Ovary (tissue), 9 donors: ENCODE measurements around the gene DEDD2. TPM values are rescaled to one million over a fixed set of nuclear protein-coding genes. Genes with fewer than 3 reads are reported as not detected.

ENCODE experiments used
- DNase-seq, 5 donors: peaks; one replicate each; pipeline ENCODE4 v3.0.0-alpha.2; 2019 to 2020
- H3K27ac ChIP-seq, 2 donors: fragments of 200-600 bp; one replicate each; pipeline versions ENCODE4 v1.5.1 to v1.8.0; 2019 to 2022
- H3K27me3 ChIP-seq: fragments of 200-600 bp; one replicate; pipeline ENCODE4 v1.8.0; 2022
- H3K36me3 ChIP-seq: fragments of 200-600 bp; sonication (generic); one replicate; pipeline ENCODE4 v1.5.1; 2019
- H3K4me1 ChIP-seq: one replicate; pipeline ENCODE4 v1.8.1; 2013; ENCODE audit warnings: mild to moderate bottlenecking, moderate library complexity; ENCODE audit not compliant: insufficient read depth
- H3K4me3 ChIP-seq: fragments of 200-600 bp; sonication (generic); one replicate; pipeline ENCODE4 v1.5.1; 2017
- H3K9me3 ChIP-seq, 2 donors: fragments of 200-600 bp in 1 of 2; sonication (generic) in 1 of 2; one replicate each; pipeline versions ENCODE4 v1.5.1 to v1.8.1; 2013 to 2019; ENCODE audit warnings: mild to moderate bottlenecking in 1 of 2, moderate library complexity in 1 of 2
- EP300 ChIP-seq: sonication (generic); formaldehyde crosslinking; IDR thresholded peaks from one replicate; pipeline ENCODE4 v1.6.1; 2017; ENCODE audit warnings: antibody characterized with exemption
- POLR2A ChIP-seq: fragments of 450-650 bp; IDR thresholded peaks from one replicate; pipeline ENCODE4 v1.6.1; 2017; ENCODE audit warnings: antibody characterized with exemption, mild to moderate bottlenecking, moderate library complexity
- WGBS, 3 donors: extraction: QIAGEN DNeasy Blood & Tissue Kit in 1 of 3; methylation state at CpG; one replicate each; pipeline versions ENCODE4 v1.1.5 to v1.1.7; 2013 to 2017; 5-methylcytosine and 5-hydroxymethylcytosine counted together
- intact Hi-C, 4 donors: fragments of 100-400 bp; cut with DNase I; formaldehyde crosslinking; loops; one replicate each; pipeline versions ENCODE4 v1.11.0 to v1.15.1; 2022 to 2023
- polyA plus RNA-seq, 2 donors: library from polyadenylated mRNA; stranded (reverse); fragments of 200-250 nt in 1 of 2; fragments of 350-450 nt in 1 of 2; fragmentation: Illumina TruSeq in 1 of 2; extraction: RNeasy Lipid Tissue Mini Kit (QIAGEN cat#74804) in 1 of 2; gene quantifications; one replicate each; pipeline ENCODE4 v1.2.3, GENCODE V29; 2013 to 2014
- total RNA-seq, 7 donors: library from RNA; depleted of rRNA in 2 of 7; stranded (reverse); fragments of >200 nt in 2 of 7; fragmentation: NEBNext Ultra II Directional in 3 of 7; extraction: Animal tissue kit (Norgen Biotek cat#: 25700) in 3 of 7; gene quantifications; one replicate each; pipeline versions ENCODE4 v1.1.0 to v1.2.4, GENCODE V29; 2016 to 2023
- TF ChIP-seq, protein P1 (sequence below), 3 donors: fragments of 450-650 bp in 2 of 3; fragments of 200-600 bp in 1 of 3; IDR thresholded peaks; one replicate each; pipeline versions ENCODE4 v1.5.1 to v1.8.0; 2016 to 2022; ENCODE audit warnings: antibody characterized with exemption in 3 of 3, mild to moderate bottlenecking in 1 of 3
- donor health status: DM: no; HTN: no; CAD: no; lungs with moderate emphysema.
- donor health status: DM: no; HTN: no; CAD: no.
- donor health status: Bipolar disorder and iron deficiency.
- donor health status: DM: yes; HTN: yes; CAD: no.
- donor health status: DM: no; HTN: no; CAD: no.
- donor health status: DM: yes; HTN: yes; CAD: no.

Gene DEDD2
- total and polyA plus RNA-seq, 9 donors: 8.3 to 36.8 (median 25.1) TPM

DNA sequence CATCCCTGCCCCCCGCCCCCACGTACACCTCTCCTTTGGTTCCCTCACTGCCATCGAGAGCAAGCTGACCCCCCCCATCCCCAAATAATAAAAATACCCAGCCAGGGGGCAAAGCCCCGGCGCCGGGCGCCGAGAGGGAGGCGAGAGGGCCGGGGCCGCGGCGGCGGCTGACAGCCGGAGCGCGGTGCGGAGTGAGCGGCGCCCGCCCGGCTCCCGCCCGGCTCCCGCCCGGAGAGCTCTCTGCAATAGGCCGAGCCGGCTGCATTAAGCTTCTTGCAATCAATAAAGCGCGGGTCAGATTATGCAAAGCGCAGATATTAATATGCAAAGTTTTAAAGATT is 40.9 kb downstream of the DEDD2 start:
- TF ChIP-seq, protein P1, sequence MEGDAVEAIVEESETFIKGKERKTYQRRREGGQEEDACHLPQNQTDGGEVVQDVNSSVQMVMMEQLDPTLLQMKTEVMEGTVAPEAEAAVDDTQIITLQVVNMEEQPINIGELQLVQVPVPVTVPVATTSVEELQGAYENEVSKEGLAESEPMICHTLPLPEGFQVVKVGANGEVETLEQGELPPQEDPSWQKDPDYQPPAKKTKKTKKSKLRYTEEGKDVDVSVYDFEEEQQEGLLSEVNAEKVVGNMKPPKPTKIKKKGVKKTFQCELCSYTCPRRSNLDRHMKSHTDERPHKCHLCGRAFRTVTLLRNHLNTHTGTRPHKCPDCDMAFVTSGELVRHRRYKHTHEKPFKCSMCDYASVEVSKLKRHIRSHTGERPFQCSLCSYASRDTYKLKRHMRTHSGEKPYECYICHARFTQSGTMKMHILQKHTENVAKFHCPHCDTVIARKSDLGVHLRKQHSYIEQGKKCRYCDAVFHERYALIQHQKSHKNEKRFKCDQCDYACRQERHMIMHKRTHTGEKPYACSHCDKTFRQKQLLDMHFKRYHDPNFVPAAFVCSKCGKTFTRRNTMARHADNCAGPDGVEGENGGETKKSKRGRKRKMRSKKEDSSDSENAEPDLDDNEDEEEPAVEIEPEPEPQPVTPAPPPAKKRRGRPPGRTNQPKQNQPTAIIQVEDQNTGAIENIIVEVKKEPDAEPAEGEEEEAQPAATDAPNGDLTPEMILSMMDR (IDR thresholded peaks at IDR 0.05): no peak
- TF ChIP-seq POLR2A: no peak
- no peak for TF ChIP-seq EP300
- DNase-seq: peak in 1 of 5 donors; percentile 30
- Histone ChIP-seq H3K4me1 (no peaks in the 10 kb centered on the region), H3K4me3 (peak overlapping the region; percentile 33), H3K27ac (no peak overlapping the region), H3K9me3 (no peaks in the 10 kb centered on the region), H3K36me3 (no peaks in the 10 kb centered on the region), H3K27me3 (no peaks in the 10 kb centered on the region)
- intact Hi-C loops: no loop called here
- WGBS, 3 donors: 0 to 1% (median 1%) methylated on average over 27 to 31 of the region's 31 CpGs

DNA sequence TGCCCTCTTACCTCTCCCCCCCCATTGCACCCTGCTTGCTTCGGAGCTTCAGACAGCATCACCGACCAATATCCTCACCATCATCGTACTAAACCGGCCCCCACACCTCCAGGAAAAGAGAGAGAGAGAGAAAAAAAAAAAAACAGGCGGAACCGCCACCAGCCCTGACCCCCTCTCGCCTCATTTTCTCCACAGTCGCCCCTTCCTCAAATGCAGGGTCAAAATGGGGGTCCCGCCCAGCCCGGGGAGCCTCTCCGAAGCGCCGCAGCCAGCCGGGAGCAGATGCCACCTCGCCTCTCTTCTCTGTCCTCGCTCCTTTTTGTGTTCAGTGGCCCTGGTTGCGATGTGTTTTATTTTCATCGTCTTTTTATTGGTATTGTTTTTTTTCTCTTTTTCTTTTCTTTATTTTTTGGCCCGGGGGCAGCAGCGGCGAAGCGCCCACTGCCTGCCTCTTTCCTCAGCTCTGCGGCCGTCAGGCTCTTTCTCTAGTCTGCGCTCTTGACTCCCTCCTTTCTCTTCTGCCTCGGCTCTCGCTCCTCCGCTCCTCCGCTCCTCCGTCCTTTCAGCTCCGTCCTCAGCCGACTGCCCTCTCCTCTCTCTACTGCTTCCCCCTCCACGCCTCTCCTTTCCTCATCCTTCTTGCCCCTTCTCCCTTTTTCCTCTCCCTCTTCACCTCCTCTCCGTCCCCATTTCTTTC is 41.4 kb downstream of the DEDD2 start:
- Histone ChIP-seq H3K9me3 (no peaks in the 10 kb centered on the region), H3K4me3 (peak overlapping the region; percentile 33), H3K27me3 (no peaks in the 10 kb centered on the region), H3K27ac (no peak overlapping the region), H3K4me1 (no peaks in the 10 kb centered on the region), H3K36me3 (no peaks in the 10 kb centered on the region)
- DNase-seq: peak in 1 of 5 donors; percentile 26
- no peak for TF ChIP-seq EP300
- TF ChIP-seq, protein P1 (IDR thresholded peaks at IDR 0.05): no peak
- intact Hi-C loops: no loop called here
- WGBS, 3 donors: 0 to 2% (median 1%) methylated on average over 34 of the region's 34 CpGs

DNA sequence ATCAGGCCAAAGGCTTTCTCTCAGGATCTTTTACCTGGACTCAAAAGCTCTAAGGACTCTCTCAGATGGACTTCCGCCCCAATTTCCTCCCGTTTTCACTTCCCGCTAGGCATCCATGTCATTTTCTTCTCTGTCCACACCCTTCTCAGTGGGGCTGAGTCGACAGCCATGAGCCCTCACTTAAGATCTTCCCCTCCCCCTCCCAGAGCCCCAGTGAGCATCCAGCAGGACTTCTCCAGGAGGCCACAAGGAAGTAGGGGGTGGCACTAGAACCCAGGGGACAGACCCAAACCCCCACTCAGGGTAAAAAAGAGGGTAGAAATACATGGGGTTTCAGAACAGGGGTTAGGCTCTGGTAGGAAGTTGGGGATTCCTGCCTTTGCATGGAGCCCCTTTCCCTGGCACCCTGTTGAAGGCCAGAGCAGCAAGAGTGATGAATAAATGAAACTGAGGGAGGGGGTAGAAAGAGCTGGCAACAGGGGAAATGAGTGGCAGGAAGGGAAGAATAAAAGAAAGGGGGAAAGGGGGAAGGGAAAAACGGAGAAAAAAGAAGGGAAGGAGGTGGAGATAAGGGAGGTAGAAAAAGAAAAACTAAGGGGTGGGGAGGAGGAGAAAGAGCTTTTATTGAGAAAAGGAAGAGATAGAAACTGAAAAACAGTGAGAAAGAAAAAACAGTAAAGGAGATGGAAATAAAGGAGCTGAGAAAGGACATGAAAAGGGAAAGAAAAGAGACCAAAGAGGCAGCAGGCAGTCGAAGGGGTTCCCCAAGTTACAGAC is 42.3 kb downstream of the DEDD2 start:
- intact Hi-C loops: no loop called here
- no peak for DNase-seq
- H3K27me3 ChIP-seq: no peaks in the 10 kb centered on the region

DNA sequence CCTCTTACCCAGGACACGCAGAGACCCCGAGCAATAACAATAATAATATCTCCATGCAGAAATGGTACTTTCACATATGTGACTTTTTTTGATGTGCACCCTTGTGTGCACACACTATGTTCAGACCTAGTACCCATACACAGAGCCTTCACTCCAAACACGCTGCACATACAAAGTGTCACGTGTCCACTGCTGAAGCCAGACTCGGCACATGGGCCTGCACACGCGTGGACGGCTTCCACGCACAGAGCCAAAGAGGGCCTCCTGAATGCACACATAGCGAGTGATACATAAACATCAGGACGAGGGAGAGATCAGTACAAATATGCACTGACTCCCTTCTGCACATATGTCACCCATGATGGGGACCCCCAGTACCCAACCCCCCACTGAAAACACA is 43.3 kb downstream of the DEDD2 start:
- no peaks in the 10 kb centered on the region for H3K9me3 ChIP-seq
- intact Hi-C loops: no loop called here
- no peaks in the 10 kb centered on the region for H3K4me1 ChIP-seq
- H3K27ac ChIP-seq: no peak overlapping the region
- H3K36me3 ChIP-seq: no peaks in the 10 kb centered on the region
- H3K4me3 ChIP-seq: no peak overlapping the region
- DNase-seq: no peak
- no peaks in the 10 kb centered on the region for H3K27me3 ChIP-seq
- WGBS, 3 donors: 80 to 82% (median 81%) methylated on average over 11 of the region's 11 CpGs
- no peak for TF ChIP-seq EP300
- TF ChIP-seq, protein P1 (IDR thresholded peaks at IDR 0.05): no peak
- TF ChIP-seq POLR2A: no peak

More for the DNA sequence above, 42.3 kb downstream of the DEDD2 start:
- no peak for TF ChIP-seq EP300
- Histone ChIP-seq H3K27ac (no peak overlapping the region), H3K36me3 (no peaks in the 10 kb centered on the region), H3K4me3 (no peak overlapping the region), H3K9me3 (no peaks in the 10 kb centered on the region), H3K4me1 (no peaks in the 10 kb centered on the region)
- WGBS, 3 donors: 28 to 34% (median 29%) methylated on average over 6 of the region's 6 CpGs

DNA sequence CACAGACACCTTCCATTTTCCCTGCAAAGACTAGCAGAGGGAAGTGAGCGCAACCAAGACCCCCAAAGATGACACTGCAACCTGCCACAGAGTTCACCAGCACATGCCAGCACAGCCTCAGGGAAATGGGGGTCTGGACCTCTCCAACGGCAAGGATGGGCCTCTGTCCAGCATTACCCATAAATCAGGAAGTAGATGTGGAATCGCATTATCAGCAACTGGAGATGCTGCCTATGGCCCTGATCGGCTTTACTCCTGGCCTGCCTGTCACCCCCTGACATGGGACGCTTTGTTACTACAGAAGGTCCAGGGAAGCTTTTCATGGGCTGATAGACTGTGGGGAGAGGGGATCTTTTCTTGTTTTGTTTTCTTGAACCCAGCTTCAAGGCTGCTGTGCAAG is 43.8 kb downstream of the DEDD2 start:
- DNase-seq: no peak
- H3K27ac ChIP-seq: no peak overlapping the region
- TF ChIP-seq POLR2A (no peak), EP300 (no peak)
- TF ChIP-seq, protein P1 (IDR thresholded peaks at IDR 0.05): no peak
- no peaks in the 10 kb centered on the region for H3K9me3 ChIP-seq
- intact Hi-C loops: no loop called here
- H3K4me1 ChIP-seq: no peaks in the 10 kb centered on the region
- no peak overlapping the region for H3K4me3 ChIP-seq
- H3K36me3 ChIP-seq: no peaks in the 10 kb centered on the region
- WGBS, 3 donors: 53 to 60% (median 57%) methylated on average over 5 of the region's 5 CpGs
- no peaks in the 10 kb centered on the region for H3K27me3 ChIP-seq
